ENCODE measurements around the gene ANKRD11. TPM values are rescaled to one million over a fixed set of nuclear protein-coding genes. Genes with fewer than 3 reads are reported as not detected.
A peak's percentile ranks its signal among the peaks of the same experiment; 100 is the strongest.

The ANKRD11 gene
- polyA plus RNA-seq, 6 donors from 2014 or later = 0.78 to 24.8 (median 10.1) TPM

DNA sequence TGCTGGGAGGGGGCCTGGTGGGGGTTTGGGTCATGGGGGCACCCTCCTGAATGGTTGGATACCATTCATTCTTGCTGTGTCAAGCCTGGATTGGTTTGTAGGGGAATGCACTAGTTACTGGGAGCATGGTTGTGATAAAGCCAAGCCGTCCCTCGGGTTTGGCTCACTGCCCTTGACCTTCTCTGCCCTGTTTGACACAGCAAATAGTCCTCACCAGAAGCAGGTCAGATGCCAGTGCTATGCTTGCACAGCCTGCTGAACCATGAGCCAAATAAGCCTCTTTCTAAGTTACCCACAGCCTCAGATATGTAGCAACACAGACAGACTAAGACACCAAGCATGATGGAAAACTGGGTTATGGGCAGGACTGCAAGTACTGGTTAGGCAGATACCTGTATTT is 258.3 kb downstream of the ANKRD11 start:
- no peaks in the 10 kb centered on the region for H3K27me3 Mint-ChIP-seq
- no peak for DNase-seq
- no peak for ATAC-seq (ENCODE audit: low read depth in 2 of 2)
- peaks cover 0 to 17% (median 5%) of the 10 kb centered on the region in 7 donors for H3K9me3 Mint-ChIP-seq
- H3K27ac Mint-ChIP-seq = peak overlapping the region in 1 of 6 donors; percentile 51
- H3K36me3 Mint-ChIP-seq = peaks cover 21 to 38% of the 10 kb centered on the region in 2 donors
- H3K4me3 Mint-ChIP-seq = no peak overlapping the region
- peaks cover 0 to 8% (median 0%) of the 10 kb centered on the region in 3 donors for H3K4me1 Mint-ChIP-seq

DNA sequence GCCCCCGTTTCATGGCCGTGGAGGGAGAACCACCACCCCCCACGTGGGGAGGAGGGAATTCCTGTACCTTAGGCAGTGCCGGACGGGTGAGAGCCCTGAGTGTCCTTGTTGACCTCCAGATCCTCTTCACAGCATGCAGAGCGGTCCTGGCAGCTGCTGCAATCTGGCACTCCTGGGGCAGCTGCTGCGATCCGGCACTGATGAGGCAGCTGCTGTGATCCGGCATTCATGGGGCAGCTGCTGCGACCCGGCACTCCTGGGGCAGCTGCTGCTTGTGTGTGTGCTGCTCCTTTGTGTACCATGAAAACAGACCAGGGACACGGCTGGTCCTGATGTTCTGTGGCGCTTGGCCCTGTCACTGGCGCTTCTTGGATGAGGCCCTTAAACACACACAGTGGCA is 260.1 kb downstream of the ANKRD11 start:
- Mint-ChIP-seq H3K27ac (no peak overlapping the region), H3K4me3 (no peak overlapping the region), H3K9me3 (peaks cover 0 to 24% (median 5%) of the 10 kb centered on the region in 7 donors), H3K4me1 (peaks cover 0 to 8% (median 3%) of the 10 kb centered on the region in 3 donors), H3K27me3 (no peaks in the 10 kb centered on the region), H3K36me3 (peaks cover 33 to 51% of the 10 kb centered on the region in 2 donors)
- no peak for ATAC-seq (ENCODE audit: low read depth in 2 of 2)
- no peak for DNase-seq

DNA sequence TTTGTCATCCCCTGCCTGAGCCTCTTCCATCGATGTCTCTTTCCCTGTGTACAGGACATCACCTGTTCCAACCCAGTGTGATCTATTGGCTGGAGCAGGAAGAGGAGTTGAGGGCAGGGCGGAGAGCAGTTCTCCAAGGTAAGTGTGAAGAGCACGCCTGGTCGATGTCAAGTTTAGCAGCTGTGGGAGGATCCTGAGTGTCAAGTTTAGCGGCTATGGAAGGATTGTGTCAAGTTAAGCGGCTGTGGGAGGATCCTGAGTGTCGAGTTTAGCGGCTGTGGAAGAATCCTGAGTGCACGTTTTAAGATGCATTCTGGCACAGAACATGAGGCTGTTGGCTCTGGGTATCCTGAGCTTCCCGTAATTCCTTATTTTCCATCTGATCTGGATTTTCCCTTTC is 265.7 kb downstream of the ANKRD11 start:
- Mint-ChIP-seq H3K4me3 (peak overlapping the region in 2 of 8 donors; percentile 22 to 64), H3K27ac (peak overlapping the region in 1 of 6 donors; percentile 89), H3K36me3 (peaks cover 29 to 53% of the 10 kb centered on the region in 2 donors), H3K4me1 (peaks cover 4 to 11% (median 5%) of the 10 kb centered on the region in 3 donors), H3K9me3 (peaks cover 0 to 24% (median 5%) of the 10 kb centered on the region in 7 donors), H3K27me3 (no peaks in the 10 kb centered on the region)
- DNase-seq (no peak), ATAC-seq (ENCODE audit: low read depth in 2 of 2) (no peak)

DNA sequence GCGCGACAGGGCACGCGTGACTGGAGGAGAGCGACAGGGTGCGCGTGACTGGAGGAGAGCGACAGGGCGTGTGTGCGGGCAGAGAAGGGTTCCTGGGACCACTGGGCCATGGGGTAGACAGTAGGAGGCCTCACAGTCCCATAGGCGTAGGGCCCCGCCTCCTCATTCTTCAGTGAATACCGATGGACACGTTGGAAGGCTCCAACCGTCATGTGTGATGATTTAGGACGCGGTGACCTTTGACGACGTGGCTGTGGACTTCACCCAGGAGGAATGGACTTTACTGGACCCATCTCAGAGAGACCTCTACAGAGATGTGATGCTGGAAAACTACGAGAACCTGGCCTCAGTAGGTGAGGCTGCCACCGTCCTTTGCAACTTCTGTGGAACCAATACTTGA is 267.4 kb downstream of the ANKRD11 start:
- Mint-ChIP-seq H3K36me3 (peaks cover 27 to 44% of the 10 kb centered on the region in 2 donors), H3K27ac (peak overlapping the region in 1 of 6 donors; percentile 54), H3K27me3 (no peaks in the 10 kb centered on the region), H3K4me3 (peak overlapping the region in 1 of 8 donors; percentile 45), H3K4me1 (peaks cover 7 to 11% (median 11%) of the 10 kb centered on the region in 3 donors), H3K9me3 (peaks cover 0 to 15% (median 5%) of the 10 kb centered on the region in 7 donors)
- no peak for DNase-seq
- no peak for ATAC-seq (ENCODE audit: low read depth in 2 of 2)

DNA sequence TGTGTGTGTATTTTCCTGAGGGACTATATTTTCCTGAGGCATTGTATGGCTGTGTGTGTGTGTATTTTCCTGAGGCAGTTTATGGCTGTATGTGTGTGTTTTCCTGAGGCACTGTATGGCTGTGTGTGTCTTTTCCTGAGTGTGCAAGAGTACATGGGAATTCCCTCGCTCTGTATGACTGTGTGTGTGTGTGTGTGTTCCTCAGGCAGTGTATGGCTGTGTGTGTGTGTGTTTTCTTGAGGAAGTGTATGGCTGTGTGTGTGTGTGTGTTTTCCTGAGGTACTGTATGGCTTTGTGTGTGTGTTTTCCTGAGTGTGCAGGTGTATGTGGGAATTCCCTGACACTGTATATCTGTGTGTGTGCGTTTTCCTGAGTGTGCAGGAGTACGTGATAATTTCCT is 268.8 kb downstream of the ANKRD11 start:
- peak overlapping the region in 2 of 6 donors; percentile 20 to 49 for H3K27ac Mint-ChIP-seq
- H3K4me1 Mint-ChIP-seq = peaks cover 9 to 17% (median 13%) of the 10 kb centered on the region in 3 donors
- no peaks in the 10 kb centered on the region for H3K27me3 Mint-ChIP-seq
- H3K4me3 Mint-ChIP-seq = peak overlapping the region in 1 of 8 donors; percentile 64
- peaks cover 0 to 7% (median 2%) of the 10 kb centered on the region in 7 donors for H3K9me3 Mint-ChIP-seq
- H3K36me3 Mint-ChIP-seq = peaks cover 16 to 30% of the 10 kb centered on the region in 2 donors
- no peak for ATAC-seq (ENCODE audit: low read depth in 2 of 2)
- no peak for DNase-seq

DNA sequence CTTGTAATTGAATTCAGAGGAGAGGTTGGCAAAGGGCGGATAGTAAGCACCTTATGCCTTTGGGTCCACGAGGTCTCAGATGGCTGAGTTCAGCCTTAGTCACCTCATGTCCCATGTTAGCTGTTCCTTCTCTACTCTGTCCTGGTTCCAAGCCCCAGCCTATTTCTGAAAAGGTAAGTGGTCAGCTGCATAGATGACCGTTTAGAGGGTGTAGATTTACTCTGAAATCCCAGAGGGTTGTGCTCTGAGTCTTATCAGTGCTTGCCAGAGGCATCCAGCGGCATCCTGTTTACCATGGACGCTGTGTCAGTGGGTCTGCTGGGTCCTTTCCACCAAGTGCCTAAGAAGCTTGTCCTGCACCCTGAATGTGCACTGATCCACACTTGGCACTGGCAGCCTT is 271.0 kb downstream of the ANKRD11 start:
- ATAC-seq (ENCODE audit: low read depth in 2 of 2) (no peak), DNase-seq (no peak)
- Mint-ChIP-seq H3K4me1 (peaks cover 14 to 19% (median 14%) of the 10 kb centered on the region in 3 donors), H3K27ac (peak overlapping the region in 2 of 6 donors; percentile 67 to 82), H3K4me3 (peak overlapping the region in 7 of 8 donors; percentile 35 to 95 (median 71)), H3K9me3 (no peaks in the 10 kb centered on the region), H3K36me3 (peaks cover 4 to 18% of the 10 kb centered on the region in 2 donors), H3K27me3 (no peaks in the 10 kb centered on the region)

Other genes starting within 250 kb of the ANKRD11 start
- 10 to 100 TPM; 34.8 to 54.1 (median 40.0) TPM for gene SPG7, start 17.8 kb upstream of the ANKRD11 start, polyA plus RNA-seq (ENCODE audit: low read depth in 6 of 6)
- gene RPL13, start 70.1 kb upstream of the ANKRD11 start, polyA plus RNA-seq (ENCODE audit: low read depth in 6 of 6) = 1,000 to 10,000 TPM; 3,620 to 5,980 (median 5,028) TPM
- gene CPNE7, start 85.2 kb upstream of the ANKRD11 start, polyA plus RNA-seq (ENCODE audit: low read depth in 6 of 6) = not detected
- not detected for gene DPEP1, start 123.1 kb upstream of the ANKRD11 start, polyA plus RNA-seq (ENCODE audit: low read depth in 6 of 6)
- gene CHMP1A, start 167.1 kb upstream of the ANKRD11 start, polyA plus RNA-seq (ENCODE audit: low read depth in 6 of 6) = 10 to 100 TPM; 63.0 to 91.4 (median 73.5) TPM
- gene SPATA33, start 167.3 kb upstream of the ANKRD11 start, polyA plus RNA-seq (ENCODE audit: low read depth in 6 of 6) = 1 to 10 TPM in 5 of 6 donors, not detected in 1; 1.5 to 3.2 (median 2.5) TPM
- gene CDK10, start 196.1 kb upstream of the ANKRD11 start, polyA plus RNA-seq (ENCODE audit: low read depth in 6 of 6) = 10 to 100 TPM; 16.7 to 27.7 (median 19.6) TPM
- 10 to 100 TPM in 1 of 6 donors, 1 to 10 TPM in 5; 5.9 to 18.8 (median 8.6) TPM for gene SPATA2L, start 211.1 kb upstream of the ANKRD11 start, polyA plus RNA-seq (ENCODE audit: low read depth in 6 of 6)
- gene VPS9D1, start 230.3 kb upstream of the ANKRD11 start, polyA plus RNA-seq (ENCODE audit: low read depth in 6 of 6) = under 1 TPM in 5 of 6 donors, not detected in 1; 0.14 to 0.88 (median 0.51) TPM
- 10 to 100 TPM in 2 of 6 donors, 1 to 10 TPM in 3, under 1 TPM in 1; 0.22 to 32.6 (median 8.3) TPM for gene ZNF276, start 231.0 kb upstream of the ANKRD11 start, polyA plus RNA-seq (ENCODE audit: low read depth in 6 of 6)